CD14-positive monocyte (primary cell): ENCODE data around the gene SUCLG1. TPM values are rescaled to one million over a fixed set of nuclear protein-coding genes. Genes with fewer than 3 reads are reported as not detected.

Experiments
- DNase-seq, 3 donors: peaks; one replicate each; pipeline ENCODE4 v3.0.0-alpha.2; 2011 to 2022
- H2AFZ ChIP-seq: 2 replicates; pipeline ENCODE4 v1.6.0; 2012; ENCODE audit warnings: mild to moderate bottlenecking, low read depth, low read length, inconsistent platforms; ENCODE audit not compliant: insufficient read depth, poor library complexity, severe bottlenecking
- H3K27ac ChIP-seq, 2 donors: 1 replicate in 1 of 2; 2 replicates in 1 of 2; pipeline ENCODE4 v1.5.1; 2012 to 2013; ENCODE audit warnings: low read length in 2 of 2, control low read depth in 1 of 2, inconsistent platforms in 1 of 2, low read depth in 1 of 2, mild to moderate bottlenecking in 1 of 2
- H3K27me3 ChIP-seq, 2 donors: one replicate each; pipeline versions ENCODE4 v1.6.0 to v1.6.1; 2011 to 2013; ENCODE audit warnings: low read length in 2 of 2; ENCODE audit not compliant: control insufficient read depth in 2 of 2, insufficient read depth in 2 of 2
- H3K36me3 ChIP-seq, 2 donors: replicated peaks in 1 of 2; 1 replicate in 1 of 2; 2 replicates in 1 of 2; pipeline versions ENCODE4 v1.5.1 to v1.6.1; 2012 to 2013; ENCODE audit warnings: low read length in 2 of 2, control low read depth in 1 of 2, inconsistent platforms in 1 of 2, mild to moderate bottlenecking in 1 of 2; ENCODE audit not compliant: insufficient read depth in 2 of 2, control insufficient read depth in 1 of 2
- H3K4me1 ChIP-seq, 2 donors: 1 replicate in 1 of 2; 2 replicates in 1 of 2; pipeline versions ENCODE4 v1.5.1 to v1.6.1; 2012 to 2013; ENCODE audit warnings: low read length in 2 of 2, control low read depth in 1 of 2, inconsistent platforms in 1 of 2, mild to moderate bottlenecking in 1 of 2, moderate library complexity in 1 of 2; ENCODE audit not compliant: insufficient read depth in 2 of 2, control insufficient read depth in 1 of 2
- H3K4me2 ChIP-seq: replicated peaks from 2 replicates; pipeline ENCODE3; 2012; ENCODE audit warnings: low read length, moderate library complexity, mild to moderate bottlenecking; ENCODE audit not compliant: poor library complexity, severe bottlenecking; ENCODE audit errors: extremely low read depth
- H3K4me3 ChIP-seq, 3 experiments: fragments of 200-600 bp in 1 of 3; sonication (generic) in 1 of 3; replicated peaks in 1 of 3; 1 replicate in 2 of 3; 2 replicates in 1 of 3; pipeline ENCODE4 v1.5.1; 2011 to 2013; ENCODE audit warnings: low read length in 3 of 3, mild to moderate bottlenecking in 3 of 3, control low read depth in 2 of 3, low read depth in 2 of 3, inconsistent platforms in 1 of 3, moderate library complexity in 1 of 3
- H3K79me2 ChIP-seq: 2 replicates; pipeline ENCODE4 v1.6.0; 2012; ENCODE audit warnings: mild to moderate bottlenecking, control low read depth, inconsistent platforms, low read length, moderate library complexity; ENCODE audit not compliant: insufficient read depth
- H3K9ac ChIP-seq: 2 replicates; pipeline ENCODE4 v1.6.0; 2017; ENCODE audit warnings: low read length, mild to moderate bottlenecking; ENCODE audit not compliant: insufficient read depth, poor library complexity, severe bottlenecking
- H3K9me3 ChIP-seq, 2 donors: replicated peaks in 1 of 2; 1 replicate in 1 of 2; 2 replicates in 1 of 2; pipeline versions ENCODE4 v1.5.1 to v1.6.1; 2012 to 2013; ENCODE audit warnings: low read length in 2 of 2, control low read depth in 1 of 2; ENCODE audit not compliant: control insufficient read depth in 1 of 2, insufficient read depth in 1 of 2
- H4K20me1 ChIP-seq: 2 replicates; pipeline ENCODE4 v1.6.0; 2012; ENCODE audit warnings: mild to moderate bottlenecking, low read length, control low read depth, moderate library complexity; ENCODE audit not compliant: insufficient read depth
- H3K27ac Mint-ChIP-seq, 7 donors: one replicate each; pipeline ENCODE4 v1.8.0; 2020; ENCODE audit warnings: mild to moderate bottlenecking in 7 of 7, mixed read lengths in 7 of 7, moderate library complexity in 6 of 7, inconsistent platforms in 2 of 7
- H3K27me3 Mint-ChIP-seq, 3 donors: one replicate each; pipeline ENCODE4 v1.8.0; 2021 to 2022; ENCODE audit warnings: low read depth in 3 of 3, mild to moderate bottlenecking in 3 of 3, mixed read lengths in 3 of 3, moderate library complexity in 3 of 3, inconsistent platforms in 1 of 3
- H3K36me3 Mint-ChIP-seq, 2 donors: one replicate each; pipeline ENCODE4 v1.8.0; 2020; ENCODE audit warnings: mixed read lengths in 2 of 2, inconsistent platforms in 1 of 2, mild to moderate bottlenecking in 1 of 2
- H3K4me1 Mint-ChIP-seq: one replicate; pipeline ENCODE4 v1.8.0; 2020; ENCODE audit warnings: mild to moderate bottlenecking, mixed read lengths
- H3K4me3 Mint-ChIP-seq, 2 donors: one replicate each; pipeline ENCODE4 v1.8.0; 2020; ENCODE audit warnings: mild to moderate bottlenecking in 2 of 2, mixed read lengths in 2 of 2, moderate library complexity in 1 of 2
- H3K9me3 Mint-ChIP-seq, 7 donors: one replicate each; pipeline ENCODE4 v1.8.0; 2020 to 2022; ENCODE audit warnings: mixed read lengths in 7 of 7, mild to moderate bottlenecking in 6 of 7, moderate library complexity in 6 of 7, inconsistent platforms in 2 of 7
- WGBS: methylation state at CpG from one replicate; pipeline ENCODE4 v1.1.5; 2013; ENCODE audit warnings: missing lambda C conversion rate; ENCODE audit not compliant: insufficient coverage; 5-methylcytosine and 5-hydroxymethylcytosine counted together
- intact Hi-C, 2 donors: fragments of 100-400 bp; cut with micrococcal nuclease; formaldehyde crosslinking; loops; one replicate each; pipeline versions ENCODE4 v1.15.0 to v1.15.1; 2023
- polyA plus RNA-seq, 3 donors: library from polyadenylated mRNA; depleted of rRNA in 1 of 3; unstranded in 2 of 3; stranded (reverse) in 1 of 3; fragments of 300-500 nt in 2 of 3; fragments of >200 nt in 1 of 3; fragmentation: Illumina TruSeq in 2 of 3; gene quantifications; 1 replicate in 2 of 3; 2 replicates in 1 of 3; pipeline ENCODE4 v1.2.3, GENCODE V29; 2012 to 2021
- TF ChIP-seq, protein P1 (sequence below): fragments of 200-600 bp; IDR thresholded peaks from one replicate; pipeline ENCODE4 v1.8.0; 2022; ENCODE audit warnings: antibody characterized with exemption, mild to moderate bottlenecking

SUCLG1 gene
- polyA plus RNA-seq, 3 donors: 24.9 to 114 (median 98.9) TPM

DNA sequence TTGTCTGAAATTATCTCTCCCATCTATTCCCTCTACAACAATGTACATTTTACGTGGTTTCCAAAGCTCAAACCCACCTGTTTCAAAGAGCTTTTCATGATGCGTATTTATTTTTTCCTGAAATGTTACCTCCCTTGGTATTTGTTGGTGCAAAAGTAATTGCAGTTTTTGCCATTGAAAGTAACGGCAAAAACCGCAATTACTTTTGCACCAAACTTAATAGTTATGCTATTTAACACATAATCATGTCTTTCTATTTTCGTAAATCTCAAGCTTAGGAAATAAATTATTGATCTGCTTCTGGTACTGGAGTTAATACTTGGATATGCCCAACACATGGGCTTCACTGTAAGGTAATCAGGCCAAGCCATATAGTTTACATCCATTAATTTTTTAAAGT, 85.2 kb downstream of the SUCLG1 start:
- Mint-ChIP-seq H3K27ac (no peak overlapping the region), H3K4me3 (no peak overlapping the region), H3K4me1 (no peaks in the 10 kb centered on the region), H3K36me3 (no peaks in the 10 kb centered on the region), H3K27me3 (peaks cover 0 to 2% (median 0%) of the 10 kb centered on the region in 3 donors), H3K9me3 (peaks cover 0 to 6% (median 3%) of the 10 kb centered on the region in 7 donors)
- no peaks in the 10 kb centered on the region for H3K36me3 ChIP-seq
- H3K27me3 ChIP-seq: no peaks in the 10 kb centered on the region
- H2AFZ ChIP-seq: no peak overlapping the region
- no CpG with 5 or more reads among the region's 5 CpGs for WGBS
- H3K9ac ChIP-seq: no peak overlapping the region
- no peak overlapping the region for H3K27ac ChIP-seq
- no peaks in the 10 kb centered on the region for H3K4me1 ChIP-seq
- DNase-seq: no peak
- no peak overlapping the region for H3K4me2 ChIP-seq
- H4K20me1 ChIP-seq: no peaks in the 10 kb centered on the region
- intact Hi-C loops: no loop called here
- TF ChIP-seq, protein P1, sequence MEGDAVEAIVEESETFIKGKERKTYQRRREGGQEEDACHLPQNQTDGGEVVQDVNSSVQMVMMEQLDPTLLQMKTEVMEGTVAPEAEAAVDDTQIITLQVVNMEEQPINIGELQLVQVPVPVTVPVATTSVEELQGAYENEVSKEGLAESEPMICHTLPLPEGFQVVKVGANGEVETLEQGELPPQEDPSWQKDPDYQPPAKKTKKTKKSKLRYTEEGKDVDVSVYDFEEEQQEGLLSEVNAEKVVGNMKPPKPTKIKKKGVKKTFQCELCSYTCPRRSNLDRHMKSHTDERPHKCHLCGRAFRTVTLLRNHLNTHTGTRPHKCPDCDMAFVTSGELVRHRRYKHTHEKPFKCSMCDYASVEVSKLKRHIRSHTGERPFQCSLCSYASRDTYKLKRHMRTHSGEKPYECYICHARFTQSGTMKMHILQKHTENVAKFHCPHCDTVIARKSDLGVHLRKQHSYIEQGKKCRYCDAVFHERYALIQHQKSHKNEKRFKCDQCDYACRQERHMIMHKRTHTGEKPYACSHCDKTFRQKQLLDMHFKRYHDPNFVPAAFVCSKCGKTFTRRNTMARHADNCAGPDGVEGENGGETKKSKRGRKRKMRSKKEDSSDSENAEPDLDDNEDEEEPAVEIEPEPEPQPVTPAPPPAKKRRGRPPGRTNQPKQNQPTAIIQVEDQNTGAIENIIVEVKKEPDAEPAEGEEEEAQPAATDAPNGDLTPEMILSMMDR: no peak
- H3K9me3 ChIP-seq: no peaks in the 10 kb centered on the region
- no peaks in the 10 kb centered on the region for H3K79me2 ChIP-seq
- H3K4me3 ChIP-seq: no peak overlapping the region

Other genes starting within 250 kb of the SUCLG1 start
- gene DNAH6, start 57.2 kb upstream of the SUCLG1 start, polyA plus RNA-seq: under 1 TPM in 1 of 3 donors, not detected in 2; 0.04 TPM